ENCODE data around the gene TBC1D8. TPM values are rescaled to one million over a fixed set of nuclear protein-coding genes. Genes with fewer than 3 reads are reported as not detected.

TBC1D8 gene
- total and polyA plus RNA-seq, 9 of the 15 experiments (the other 6 are each of a cell fraction or from before 2014, with no cell fraction given), result 0.36 to 1.3 (median 0.82) TPM

- TF ChIP-seq EHMT2 (IDR thresholded peaks at IDR 0.05) (no peak; the same call in 1 of the 2 replicates), ID3 (CRISPR knock-in tag; IDR thresholded peaks at IDR 0.05) (no peak), ID3 (tag; IDR thresholded peaks at IDR 0.05) (peak; percentile 59; the same call in 1 of the 2 replicates), ETS1 (conservative IDR thresholded peaks at IDR 0.05; ENCODE audit: control insufficient read depth, low read depth, low read length) (no peak), ZNF586 (CRISPR knock-in tag; conservative IDR thresholded peaks at IDR 0.05) (0 out of 2 replicates have a peak, but pooled peaks have one; percentile 18), RBM34 (IDR thresholded peaks at IDR 0.05; ENCODE audit: borderline replicate concordance, insufficient read depth, low read length) (no peak), ZNF395 (CRISPR knock-in tag; IDR thresholded peaks at IDR 0.05) (peak; percentile 71; the same call in 1 of the 2 replicates), E2F6 (IDR thresholded peaks at IDR 0.05; ENCODE audit: borderline replicate concordance in 1 of 2, extremely low read depth in 1 of 2, insufficient read depth in 1 of 2, insufficient read length in 1 of 2, low read depth in 1 of 2, low read length in 1 of 2, poor library complexity in 1 of 2, severe bottlenecking in 1 of 2) (no peak), ZNF140 (CRISPR knock-in tag; IDR thresholded peaks at IDR 0.05) (no peak), BCLAF1 (IDR thresholded peaks at IDR 0.05; ENCODE audit: borderline replicate concordance in 1 of 2, control insufficient read depth in 1 of 2, low read depth in 2 of 2, low read length in 1 of 2) (no peak), RBM39 (optimal IDR thresholded peaks at IDR 0.05; ENCODE audit: low read depth, low read length) (no peak), YBX1 (IDR thresholded peaks at IDR 0.05) (no peak), DACH1 (IDR thresholded peaks at IDR 0.05; ENCODE audit: partially characterized antibody) (peak; percentile 19), ZNF764 (CRISPR knock-in tag; IDR thresholded peaks at IDR 0.05; ENCODE audit: low read depth) (no peak), ZNF717 (CRISPR knock-in tag; IDR thresholded peaks at IDR 0.05) (no peak), CREB1 (IDR thresholded peaks at IDR 0.05) (no peak), CREB1 (CRISPR knock-in tag; IDR thresholded peaks at IDR 0.05) (no peak), ZBTB43 (CRISPR knock-in tag; IDR thresholded peaks at IDR 0.05) (no peak)
These were observed 112.5 kb downstream of the TBC1D8 start (continued) for GRCh38 chr2:101038455-101039255.

All from K562 (cell line).